SIG-M5 treated with dmso at 0.1 percent for 504 hours (cell line): ENCODE measurements around the gene PRDX5.
A peak's percentile ranks its signal among the peaks of the same experiment; 100 is the strongest.
"Not testable (repeated sequence)": the region's sequence is repeated elsewhere in the genome, so short reads cannot be mapped to it uniquely, and the experiment has no call there.

ENCODE experiments used
- DNase-seq: peaks from one replicate; lab custom pipeline; 2025; ENCODE audit not compliant: unreplicated experiment; lab: John Stamatoyannopoulos, UW

PRDX5 gene

DNA sequence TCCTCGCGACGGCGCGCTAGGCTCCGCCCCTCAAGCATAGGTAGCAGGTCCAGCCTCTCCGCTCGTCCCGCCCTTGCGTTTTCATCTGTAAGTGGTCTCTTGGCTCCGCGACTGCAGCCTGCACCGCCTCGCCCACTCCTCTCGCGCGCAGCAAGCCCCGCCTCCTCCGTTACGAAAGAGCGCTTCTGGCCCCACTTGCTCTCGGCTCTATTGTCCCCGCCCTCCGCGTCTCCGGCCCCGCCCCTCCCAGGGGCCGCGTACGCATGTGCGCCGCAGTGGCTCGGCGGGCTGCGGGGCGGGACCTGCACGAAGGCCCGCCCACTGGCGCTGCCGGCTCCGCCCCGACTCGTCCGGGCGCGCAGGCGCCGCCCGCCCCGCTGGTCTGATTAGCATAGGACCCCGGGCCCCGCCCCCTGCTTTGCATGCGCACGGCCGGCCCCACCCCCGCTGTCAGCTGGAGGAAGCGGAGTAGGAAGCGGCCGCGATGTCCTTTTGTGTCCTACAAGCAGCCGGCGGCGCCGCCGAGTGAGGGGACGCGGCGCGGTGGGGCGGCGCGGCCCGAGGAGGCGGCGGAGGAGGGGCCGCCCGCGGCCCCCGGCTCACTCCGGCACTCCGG lies 12.7 kb upstream of the PRDX5 start, which contains the start of gene ESRRA:
Gene ESRRA, plus strand, starts transcription at position 450 of the 616 bp plus-strand sequence. CDS start 1,656 bp downstream, outside the sequence.
- DNase-seq = peak; percentile 98

DNA sequence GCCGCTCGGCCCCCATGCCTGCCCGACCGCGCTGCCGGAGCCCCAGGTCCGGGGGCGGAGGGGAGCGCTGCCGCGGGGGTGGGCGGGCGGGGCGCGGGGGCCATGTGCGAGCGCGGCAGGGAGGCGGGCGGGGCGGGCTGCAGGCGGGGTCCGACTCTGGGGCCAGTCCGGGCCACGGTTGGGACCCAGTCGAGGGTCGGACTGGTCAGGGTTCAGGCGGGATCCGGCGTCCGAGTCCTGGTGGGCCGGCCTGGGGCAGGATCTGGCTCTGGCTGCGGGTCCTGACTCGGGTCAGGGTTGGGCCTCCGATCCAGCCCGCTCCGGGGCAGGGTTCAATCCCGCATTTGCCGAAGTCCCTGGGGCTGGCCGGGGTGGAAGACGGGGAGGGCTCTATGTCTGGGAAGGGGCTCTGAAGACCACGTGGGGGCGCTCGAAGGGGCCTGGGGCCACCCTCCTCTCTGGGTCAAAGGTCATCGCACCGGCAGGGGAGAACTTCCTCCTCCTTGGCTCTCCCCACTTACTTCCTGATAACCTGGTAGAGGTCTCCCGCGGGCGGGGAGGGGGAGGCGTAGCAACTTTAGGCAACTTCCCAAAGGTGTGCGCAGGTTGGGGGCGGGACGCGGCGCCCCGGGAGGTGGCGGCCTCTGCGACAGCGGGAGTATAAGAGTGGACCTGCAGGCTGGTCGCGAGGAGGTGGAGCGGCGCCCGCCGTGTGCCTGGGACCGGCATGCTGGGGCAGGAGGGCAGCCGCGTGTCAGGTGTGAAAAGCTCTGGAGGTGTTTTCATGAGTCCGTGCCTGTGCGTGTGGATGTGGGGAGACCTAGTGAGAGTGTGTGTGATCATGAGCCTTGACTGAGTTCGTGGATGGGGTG lies 12.0 kb upstream of the PRDX5 start:
- DNase-seq = peak; percentile 77

DNA sequence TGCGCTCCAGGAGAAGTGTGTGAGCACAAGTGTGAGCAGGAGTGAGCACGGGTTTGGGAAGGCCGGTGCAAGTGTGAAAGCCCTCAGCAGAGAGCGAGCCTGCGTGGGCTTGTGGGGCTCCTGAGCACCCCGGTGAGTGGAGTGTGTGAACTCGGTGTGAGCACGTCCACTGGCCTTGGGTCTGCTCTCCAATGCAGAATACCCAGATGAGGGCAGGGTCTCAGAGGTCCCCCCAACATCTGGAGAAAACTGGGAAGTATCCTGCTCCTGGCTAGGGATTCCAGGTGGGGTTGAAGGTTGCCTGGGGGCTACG lies 11.4 kb upstream of the PRDX5 start:
- DNase-seq = no peak

DNA sequence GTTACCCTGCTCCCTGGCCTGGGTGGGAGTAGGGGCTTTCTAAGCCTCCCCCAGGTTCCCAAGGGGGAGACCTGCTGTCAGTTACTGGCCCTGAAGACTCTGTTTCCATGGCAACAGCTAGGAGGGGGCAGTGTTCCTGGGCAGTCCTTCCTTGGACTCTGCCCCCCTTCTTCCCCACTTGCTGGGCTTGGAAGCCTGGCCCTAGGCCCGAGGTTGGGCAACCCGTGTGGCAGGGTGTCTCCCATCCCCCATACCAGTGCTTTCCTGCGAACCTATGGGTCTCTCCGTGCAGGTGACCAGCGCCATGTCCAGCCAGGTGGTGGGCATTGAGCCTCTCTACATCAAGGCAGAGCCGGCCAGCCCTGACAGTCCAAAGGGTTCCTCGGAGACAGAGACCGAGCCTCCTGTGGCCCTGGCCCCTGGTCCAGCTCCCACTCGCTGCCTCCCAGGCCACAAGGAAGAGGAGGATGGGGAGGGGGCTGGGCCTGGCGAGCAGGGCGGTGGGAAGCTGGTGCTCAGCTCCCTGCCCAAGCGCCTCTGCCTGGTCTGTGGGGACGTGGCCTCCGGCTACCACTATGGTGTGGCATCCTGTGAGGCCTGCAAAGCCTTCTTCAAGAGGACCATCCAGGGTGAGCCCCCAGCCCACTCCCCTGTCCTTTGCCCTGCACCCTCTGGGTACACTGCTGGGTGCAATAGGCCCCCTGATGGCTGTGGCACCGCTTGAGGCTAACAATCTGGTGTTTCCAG lies 10.9 kb upstream of the PRDX5 start:
- DNase-seq = no peak

DNA sequence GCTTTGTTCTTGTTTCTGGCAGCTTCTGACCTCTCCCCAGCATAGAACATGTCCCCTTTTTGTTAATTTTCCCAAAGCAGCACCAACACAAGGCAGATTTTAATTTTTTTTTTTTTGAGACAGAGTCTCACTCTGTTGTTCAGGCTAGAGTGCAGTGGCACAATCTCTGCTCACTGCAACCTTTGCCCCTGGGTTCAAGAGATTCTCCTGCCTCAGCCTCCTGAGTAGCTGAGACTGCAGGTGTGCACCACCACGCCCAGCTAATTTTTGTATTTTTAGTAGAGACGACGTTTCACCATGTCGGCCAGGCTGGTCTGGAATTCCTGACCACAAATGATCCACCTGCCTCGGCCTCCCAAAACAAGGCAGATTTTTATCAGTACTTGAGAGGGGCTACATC lies 10.1 kb upstream of the PRDX5 start:
- DNase-seq = not testable (repeated sequence)

DNA sequence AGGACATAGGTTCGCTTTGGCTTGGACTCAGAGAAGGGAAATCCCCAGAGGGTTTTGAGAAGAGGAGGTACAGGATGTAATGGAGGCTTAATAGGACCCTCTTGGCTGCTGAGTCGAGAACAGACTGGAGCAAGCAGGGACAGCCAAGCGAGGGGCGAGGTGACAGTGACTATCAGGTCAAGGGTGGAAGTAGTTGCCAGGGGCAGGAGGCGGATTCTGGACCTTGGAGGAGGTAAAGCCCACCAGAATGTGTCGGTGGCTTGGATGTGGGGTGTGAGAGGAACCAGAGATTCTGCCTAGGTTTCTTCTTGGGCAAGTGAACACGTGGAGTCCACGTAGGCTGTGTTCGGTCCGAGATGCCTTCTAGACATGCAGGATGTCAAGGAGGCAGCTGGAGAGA lies 5.0 kb upstream of the PRDX5 start:
- DNase-seq = no peak

DNA sequence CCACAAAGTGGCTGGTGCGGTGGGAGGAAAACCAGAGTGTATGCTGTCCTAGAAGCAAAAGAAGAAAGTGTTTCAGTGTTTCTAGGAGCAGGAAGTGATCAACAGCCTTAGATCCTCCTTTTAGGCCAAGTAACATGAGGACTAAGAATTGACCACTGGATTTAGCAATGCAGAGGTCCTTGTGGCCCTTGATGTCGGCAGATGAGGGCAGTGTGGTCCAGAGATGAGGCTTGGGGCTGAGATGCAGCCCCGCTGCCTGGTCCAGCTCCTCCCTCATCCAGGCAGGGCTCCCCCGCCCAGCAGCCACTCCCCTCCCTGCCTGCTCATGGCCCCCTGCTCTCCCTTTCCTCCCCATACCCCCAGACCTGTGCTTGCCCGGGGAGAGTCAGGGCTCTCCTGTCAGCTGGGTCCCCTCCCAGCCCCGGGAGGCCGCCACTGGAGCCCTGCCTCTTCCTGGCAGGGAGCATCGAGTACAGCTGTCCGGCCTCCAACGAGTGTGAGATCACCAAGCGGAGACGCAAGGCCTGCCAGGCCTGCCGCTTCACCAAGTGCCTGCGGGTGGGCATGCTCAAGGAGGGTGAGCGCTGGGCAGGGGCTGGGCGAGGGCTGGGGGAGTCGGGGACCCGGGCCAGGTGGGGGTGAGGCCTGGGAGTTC lies 4.3 kb upstream of the PRDX5 start:
- DNase-seq = no peak

DNA sequence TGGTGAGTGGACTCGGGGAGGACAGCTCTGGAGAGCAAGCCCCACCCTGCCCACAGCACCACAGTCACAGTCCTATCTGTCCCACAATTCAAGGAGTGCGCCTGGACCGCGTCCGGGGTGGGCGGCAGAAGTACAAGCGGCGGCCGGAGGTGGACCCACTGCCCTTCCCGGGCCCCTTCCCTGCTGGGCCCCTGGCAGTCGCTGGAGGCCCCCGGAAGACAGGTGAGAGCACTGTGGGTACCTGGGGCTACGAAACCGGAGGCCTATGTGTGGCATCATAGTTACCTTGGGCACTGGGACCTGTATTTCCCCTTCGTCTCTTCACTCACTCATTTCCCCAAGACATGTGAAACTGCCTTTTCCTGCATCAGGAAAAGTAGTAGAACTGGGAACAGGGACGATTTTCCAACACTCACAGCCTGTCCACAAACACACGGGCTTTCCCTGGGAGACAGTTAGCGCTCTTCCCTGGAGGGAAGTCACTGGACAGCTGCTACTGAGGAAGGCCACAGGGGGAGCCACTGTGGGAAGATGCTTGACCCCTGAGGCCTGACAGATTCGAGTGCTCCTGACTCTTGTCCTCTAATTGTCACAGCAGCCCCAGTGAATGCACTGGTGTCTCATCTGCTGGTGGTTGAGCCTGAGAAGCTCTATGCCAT lies 3.6 kb upstream of the PRDX5 start:
- DNase-seq = no peak

DNA sequence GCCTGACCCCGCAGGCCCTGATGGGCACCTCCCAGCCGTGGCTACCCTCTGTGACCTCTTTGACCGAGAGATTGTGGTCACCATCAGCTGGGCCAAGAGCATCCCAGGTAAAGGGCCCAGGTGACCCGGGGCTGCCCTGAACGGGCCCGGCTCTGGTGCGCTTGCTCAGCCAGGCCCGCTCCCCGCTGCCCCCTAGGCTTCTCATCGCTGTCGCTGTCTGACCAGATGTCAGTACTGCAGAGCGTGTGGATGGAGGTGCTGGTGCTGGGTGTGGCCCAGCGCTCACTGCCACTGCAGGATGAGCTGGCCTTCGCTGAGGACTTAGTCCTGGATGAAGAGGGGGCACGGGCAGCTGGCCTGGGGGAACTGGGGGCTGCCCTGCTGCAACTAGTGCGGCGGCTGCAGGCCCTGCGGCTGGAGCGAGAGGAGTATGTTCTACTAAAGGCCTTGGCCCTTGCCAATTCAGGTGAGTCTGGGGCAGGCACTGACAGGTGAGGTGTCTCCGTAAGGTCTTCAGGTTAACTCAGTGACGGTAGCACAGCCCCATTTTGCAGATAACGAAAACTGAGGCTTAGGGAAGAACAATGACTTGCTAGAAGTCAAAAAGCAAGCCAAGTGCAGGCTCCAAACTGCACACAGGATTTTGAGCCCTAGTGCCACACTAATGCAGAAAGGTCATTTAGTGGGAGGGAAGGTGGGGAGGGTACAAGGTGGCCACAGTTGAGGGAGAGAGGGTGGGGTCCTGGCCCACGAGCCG lies 2.9 kb upstream of the PRDX5 start:
- no peak for DNase-seq

DNA sequence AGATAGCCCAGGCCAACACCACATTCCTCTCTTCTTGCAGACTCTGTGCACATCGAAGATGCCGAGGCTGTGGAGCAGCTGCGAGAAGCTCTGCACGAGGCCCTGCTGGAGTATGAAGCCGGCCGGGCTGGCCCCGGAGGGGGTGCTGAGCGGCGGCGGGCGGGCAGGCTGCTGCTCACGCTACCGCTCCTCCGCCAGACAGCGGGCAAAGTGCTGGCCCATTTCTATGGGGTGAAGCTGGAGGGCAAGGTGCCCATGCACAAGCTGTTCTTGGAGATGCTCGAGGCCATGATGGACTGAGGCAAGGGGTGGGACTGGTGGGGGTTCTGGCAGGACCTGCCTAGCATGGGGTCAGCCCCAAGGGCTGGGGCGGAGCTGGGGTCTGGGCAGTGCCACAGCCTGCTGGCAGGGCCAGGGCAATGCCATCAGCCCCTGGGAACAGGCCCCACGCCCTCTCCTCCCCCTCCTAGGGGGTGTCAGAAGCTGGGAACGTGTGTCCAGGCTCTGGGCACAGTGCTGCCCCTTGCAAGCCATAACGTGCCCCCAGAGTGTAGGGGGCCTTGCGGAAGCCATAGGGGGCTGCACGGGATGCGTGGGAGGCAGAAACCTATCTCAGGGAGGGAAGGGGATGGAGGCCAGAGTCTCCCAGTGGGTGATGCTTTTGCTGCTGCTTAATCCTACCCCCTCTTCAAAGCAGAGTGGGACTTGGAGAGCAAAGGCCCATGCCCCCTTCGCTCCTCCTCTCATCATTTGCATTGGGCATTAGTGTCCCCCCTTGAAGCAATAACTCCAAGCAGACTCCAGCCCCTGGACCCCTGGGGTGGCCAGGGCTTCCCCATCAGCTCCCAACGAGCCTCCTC lies 2.0 kb upstream of the PRDX5 start:
- DNase-seq = not testable (repeated sequence)

DNA sequence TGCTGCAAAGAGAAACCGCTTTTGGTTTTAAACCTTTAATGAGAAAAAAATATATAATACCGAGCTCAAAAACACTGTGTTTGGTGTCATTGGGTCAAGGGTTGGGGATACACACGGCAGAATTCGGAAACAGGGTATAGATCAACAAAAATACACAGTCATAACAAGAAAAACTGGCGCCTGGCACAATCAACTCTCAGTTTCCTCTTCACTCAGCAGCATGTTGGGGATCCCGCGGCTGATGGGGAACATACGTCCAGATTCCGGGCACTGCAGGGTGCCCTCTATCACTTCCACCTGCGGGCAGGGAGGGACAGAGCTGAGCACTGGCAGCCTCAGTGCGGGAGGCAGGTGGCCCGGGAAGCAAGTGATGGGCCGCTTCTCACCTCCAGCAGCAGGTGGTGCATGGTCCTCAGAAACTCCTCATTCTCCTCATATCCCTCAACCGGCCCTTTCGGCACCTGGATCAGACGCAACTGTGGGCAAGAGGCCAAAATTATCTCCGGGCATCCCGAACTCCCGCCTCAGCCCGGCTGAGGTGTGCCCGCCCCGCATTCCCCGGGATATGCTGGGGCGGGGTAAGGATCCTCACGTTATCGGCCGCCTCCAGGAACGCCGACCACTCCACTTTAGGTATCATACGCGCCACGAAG lies 1.1 kb upstream of the PRDX5 start:
- no peak for DNase-seq

DNA sequence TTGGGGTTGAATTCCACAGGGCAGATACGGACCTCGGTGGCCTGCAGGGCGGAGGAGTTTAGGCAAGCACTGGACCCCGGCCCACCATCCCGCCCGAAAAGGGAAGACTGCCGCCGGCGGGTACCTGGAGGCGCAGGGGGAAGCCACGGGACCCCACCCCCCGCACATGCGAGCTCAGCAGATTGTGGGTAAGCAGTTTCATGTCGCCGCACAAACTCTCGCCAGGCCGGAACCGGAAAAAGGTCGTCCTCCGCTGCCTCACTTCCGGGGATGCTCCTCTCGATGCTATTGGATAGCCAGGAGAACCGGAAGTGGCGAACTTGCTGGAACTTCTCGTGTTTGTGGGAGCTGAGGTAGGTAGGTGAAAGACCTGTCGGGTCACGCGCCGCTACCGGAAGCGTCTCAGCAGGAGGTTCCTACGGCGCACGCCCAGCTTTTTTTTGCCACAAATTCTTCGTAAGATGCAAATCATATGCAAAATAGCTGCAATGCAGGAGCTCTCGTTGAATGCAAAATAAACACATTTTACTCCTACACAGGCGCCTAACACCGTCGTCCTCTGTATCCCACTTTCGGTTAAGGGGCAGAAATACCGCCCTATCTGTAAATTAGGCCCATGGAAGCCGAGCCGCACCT lies 478 bp upstream of the PRDX5 start, which contains the start of gene TRMT112:
Gene TRMT112, minus strand, starts transcription at position 235 of the 636 bp plus-strand sequence. Its CDS starts 33 bp downstream, at position 202.
- peak; percentile 98 for DNase-seq

DNA sequence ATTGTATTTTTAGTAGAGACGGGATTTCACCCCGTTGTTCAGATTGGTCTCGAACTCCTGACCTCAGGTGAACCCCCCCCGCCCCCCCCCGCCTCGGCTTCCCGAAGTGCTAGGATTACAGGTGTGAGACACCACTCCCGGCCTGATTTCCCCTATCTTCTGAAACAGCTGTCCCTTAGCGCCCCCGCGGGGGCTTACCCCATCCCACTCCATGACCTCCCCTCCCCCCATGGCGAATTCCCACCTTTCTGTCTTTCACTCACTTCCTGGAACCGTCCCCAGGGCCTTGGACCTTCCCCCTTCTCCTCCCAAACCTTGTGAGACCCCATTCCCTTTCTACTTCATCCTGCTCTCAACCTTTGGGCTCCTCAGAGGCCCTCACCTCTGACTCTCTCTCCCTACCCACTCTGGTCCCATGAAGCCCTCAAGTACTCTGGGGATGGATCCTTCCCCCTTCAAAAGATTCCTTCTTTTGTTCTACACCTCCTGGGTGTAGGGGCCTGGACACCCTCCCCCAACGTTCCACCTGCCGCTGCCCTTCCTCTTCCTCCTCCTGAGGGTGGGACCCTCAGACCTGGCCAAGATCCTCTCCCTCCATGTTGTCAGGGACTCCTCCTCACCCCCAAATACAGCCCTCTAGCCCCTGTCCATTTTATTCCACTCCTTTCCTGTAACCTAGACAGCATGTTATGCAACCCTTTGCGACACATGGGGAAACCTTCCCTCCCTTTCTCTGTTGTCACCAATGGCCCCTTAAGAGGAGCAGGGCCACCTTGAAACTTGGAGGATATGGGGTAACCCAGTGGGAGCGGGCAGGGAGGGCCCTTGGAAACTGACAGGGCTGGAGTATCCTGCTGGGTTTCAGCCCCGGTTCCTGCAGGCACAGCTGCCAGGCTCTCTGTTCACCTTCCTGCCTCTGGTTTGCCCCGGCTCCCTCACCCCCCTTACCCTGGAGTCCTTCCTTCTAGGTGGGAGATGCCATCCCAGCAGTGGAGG lies 1.1 kb downstream of the PRDX5 start:
- DNase-seq = peak; percentile 80

DNA sequence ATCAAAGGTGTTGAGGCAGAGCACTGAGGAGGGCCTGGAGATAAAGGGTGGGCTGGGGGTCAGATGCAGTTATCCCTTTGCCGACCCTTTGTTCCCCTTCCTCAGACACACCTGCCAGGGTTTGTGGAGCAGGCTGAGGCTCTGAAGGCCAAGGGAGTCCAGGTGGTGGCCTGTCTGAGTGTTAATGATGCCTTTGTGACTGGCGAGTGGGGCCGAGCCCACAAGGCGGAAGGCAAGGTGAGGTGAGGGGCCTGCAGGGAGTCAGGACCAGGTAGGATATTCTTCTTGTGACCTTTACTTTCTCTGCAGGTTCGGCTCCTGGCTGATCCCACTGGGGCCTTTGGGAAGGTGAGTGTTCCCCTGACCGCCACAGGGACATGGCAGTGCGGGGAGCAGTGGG lies 2.6 kb downstream of the PRDX5 start:
- DNase-seq = no peak

DNA sequence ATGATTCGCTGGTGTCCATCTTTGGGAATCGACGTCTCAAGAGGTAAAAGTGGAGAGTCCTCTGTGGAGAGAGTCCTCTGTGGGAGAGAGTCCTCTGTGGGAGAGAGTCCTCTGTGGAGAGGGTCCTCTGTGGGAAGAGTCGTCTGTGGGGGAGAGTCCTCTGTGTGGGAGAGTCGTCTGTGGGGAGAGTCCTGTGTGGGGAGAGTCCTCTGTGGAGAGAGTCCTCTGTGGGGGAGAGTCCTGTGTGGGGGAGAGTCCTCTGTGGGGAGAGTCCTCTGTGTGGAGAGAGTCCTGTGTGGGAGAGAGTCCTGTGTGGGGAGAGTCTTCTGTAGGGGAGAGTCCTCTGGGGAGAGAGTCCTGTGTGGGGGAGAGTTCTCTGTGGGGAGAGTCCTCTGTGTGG lies 3.1 kb downstream of the PRDX5 start:
- DNase-seq = no peak

DNA sequence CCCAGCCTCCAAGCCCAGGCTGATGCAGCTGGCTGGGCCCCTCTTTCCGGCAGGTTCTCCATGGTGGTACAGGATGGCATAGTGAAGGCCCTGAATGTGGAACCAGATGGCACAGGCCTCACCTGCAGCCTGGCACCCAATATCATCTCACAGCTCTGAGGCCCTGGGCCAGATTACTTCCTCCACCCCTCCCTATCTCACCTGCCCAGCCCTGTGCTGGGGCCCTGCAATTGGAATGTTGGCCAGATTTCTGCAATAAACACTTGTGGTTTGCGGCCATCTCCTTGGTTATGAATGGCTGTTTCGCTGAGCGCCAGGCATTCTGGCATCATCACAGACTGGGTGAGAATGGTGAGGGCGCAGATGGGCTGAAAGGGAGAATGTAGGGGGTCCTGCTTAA lies 3.6 kb downstream of the PRDX5 start:
- no peak for DNase-seq

DNA sequence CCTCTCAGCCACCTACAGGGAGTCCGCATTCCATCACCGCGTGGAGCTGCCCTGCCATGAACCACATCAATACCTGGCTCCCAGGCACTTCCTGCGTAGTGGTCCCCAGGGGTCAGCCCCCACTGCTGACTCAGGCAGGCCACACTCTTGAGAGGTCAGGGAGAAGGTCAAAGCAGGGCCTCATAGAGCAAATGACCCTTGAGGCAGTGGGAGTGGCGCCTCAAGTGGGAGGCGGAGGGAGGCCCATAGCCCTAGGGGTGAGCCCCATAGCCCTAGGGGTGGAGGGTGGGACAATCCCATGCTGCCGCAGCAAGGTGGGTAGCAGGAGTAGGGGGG lies 5.0 kb downstream of the PRDX5 start:
- no peak for DNase-seq
